ENCODE data around the gene P4HA3.

DNA sequence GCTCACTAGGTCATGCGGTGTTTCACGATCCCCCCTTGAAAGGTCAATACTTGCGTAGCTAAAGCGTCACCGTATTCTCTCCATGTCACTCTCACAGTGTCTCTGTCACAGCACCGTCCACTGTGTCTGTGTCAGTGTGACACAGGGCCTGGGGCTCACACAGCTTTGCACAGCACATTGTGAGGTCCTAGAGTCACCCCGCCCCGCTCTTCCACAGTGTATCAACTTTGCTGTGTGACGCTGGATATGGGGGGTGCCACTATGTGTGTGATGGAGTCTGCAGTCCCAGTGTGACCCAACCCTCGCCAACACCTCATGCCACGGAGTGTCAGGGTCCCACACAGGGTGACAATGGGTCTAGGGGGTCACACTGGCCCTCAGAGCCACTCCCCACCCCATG lies 583 bp downstream of the P4HA3 start:
- TF ChIP-seq, protein P1, sequence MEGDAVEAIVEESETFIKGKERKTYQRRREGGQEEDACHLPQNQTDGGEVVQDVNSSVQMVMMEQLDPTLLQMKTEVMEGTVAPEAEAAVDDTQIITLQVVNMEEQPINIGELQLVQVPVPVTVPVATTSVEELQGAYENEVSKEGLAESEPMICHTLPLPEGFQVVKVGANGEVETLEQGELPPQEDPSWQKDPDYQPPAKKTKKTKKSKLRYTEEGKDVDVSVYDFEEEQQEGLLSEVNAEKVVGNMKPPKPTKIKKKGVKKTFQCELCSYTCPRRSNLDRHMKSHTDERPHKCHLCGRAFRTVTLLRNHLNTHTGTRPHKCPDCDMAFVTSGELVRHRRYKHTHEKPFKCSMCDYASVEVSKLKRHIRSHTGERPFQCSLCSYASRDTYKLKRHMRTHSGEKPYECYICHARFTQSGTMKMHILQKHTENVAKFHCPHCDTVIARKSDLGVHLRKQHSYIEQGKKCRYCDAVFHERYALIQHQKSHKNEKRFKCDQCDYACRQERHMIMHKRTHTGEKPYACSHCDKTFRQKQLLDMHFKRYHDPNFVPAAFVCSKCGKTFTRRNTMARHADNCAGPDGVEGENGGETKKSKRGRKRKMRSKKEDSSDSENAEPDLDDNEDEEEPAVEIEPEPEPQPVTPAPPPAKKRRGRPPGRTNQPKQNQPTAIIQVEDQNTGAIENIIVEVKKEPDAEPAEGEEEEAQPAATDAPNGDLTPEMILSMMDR (conservative IDR thresholded peaks at IDR 0.05; ENCODE audit: low read depth, low read length), result no peak
- no peak for TF ChIP-seq EZH2 (IDR thresholded peaks at IDR 0.05; ENCODE audit: borderline replicate concordance, low read depth, low read length, poor library complexity, severe bottlenecking)

Data from A673 (cell line).